Activated CD4-positive, CD25-positive, alpha-beta regulatory T cell treated with anti-CD3 and anti-CD28 coated beads, Interleukin-2, amount 50 U/mL, for 72 hours (primary cell): ENCODE results near the gene SMARCD3.

Experiments used
- DNase-seq: peaks from one replicate; pipeline ENCODE4 v3.0.0; 2021

SMARCD3 gene

DNA sequence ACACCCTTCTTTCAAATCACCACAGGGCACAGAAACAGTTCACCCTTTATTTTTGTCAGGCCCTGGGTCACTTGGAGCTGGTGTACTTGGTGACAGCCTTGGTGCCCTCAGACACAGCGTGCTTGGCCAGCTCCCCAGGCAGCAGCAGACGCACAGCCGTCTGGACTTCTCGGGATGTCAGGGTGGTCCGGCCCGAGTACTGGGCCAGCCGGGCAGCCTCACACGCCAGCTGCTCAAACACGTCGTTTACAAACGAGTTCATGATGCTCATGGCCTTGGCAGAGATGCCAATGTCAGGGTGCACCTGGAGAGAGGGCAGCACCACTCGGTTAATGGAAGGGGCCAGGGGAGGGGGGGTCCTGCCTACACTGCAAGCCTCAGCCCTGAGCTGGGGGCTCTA, 40.7 kb downstream of the SMARCD3 start:
- DNase-seq, result no peak

DNA sequence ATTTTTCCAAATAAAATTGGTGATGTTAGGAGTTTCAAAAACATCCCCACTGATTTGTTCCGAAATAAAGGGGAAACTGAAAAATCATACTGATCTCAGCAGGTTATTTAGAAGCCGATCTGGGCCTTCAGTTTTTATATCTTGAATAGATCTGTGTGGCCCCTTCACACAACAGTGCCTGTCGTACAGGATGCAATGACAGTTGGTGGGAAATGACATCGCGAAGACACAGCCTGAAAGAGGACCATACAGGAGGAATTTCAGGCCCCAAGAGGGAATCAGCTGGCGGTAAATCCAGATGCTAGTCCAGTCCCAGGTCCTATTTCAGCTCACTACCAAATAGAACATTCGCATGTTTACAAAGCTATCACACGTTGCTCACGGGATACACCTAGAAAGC, 41.2 kb downstream of the SMARCD3 start:
- DNase-seq, result no peak

- DNase-seq, result no peak
Observed at GRCh38 chr7:151206914-151207313, 41.6 kb downstream of the SMARCD3 start.

DNA sequence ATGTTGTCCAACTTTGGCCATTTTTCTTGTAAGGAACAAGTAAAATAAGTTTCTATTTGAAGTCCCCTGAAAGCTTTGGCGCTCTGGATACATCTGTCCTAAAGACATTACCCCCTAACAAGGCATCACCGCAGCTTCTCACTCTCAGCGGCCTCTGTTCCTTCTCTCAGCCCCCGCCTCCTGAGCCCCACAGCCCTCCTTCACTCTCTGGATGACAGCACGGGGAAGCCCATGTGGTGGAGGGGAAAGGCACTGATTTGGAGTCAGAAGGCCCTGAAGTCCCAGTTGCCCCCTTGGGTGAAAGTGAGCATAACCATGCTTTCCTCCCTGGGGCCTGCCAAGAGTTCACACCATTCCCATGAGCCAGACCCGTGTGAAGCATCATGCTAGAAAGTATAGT, 42.8 kb downstream of the SMARCD3 start:
- no peak for DNase-seq

- no peak for DNase-seq
Observed at GRCh38 chr7:151204383-151205032, 44.0 kb downstream of the SMARCD3 start.

GRCh38 chr7:151202836-151203235, 45.7 kb downstream of the SMARCD3 start:
- DNase-seq, result no peak

GRCh38 chr7:151201751-151202150, 46.7 kb downstream of the SMARCD3 start:
- DNase-seq, result no peak

- no peak for DNase-seq
Observed at GRCh38 chr7:151201344-151201743, 47.1 kb downstream of the SMARCD3 start.

- DNase-seq, result no peak
Observed at GRCh38 chr7:151198945-151199848, 49.3 kb downstream of the SMARCD3 start.

- no peak for DNase-seq
Observed at GRCh38 chr7:151197932-151198331, 50.6 kb downstream of the SMARCD3 start.

DNA sequence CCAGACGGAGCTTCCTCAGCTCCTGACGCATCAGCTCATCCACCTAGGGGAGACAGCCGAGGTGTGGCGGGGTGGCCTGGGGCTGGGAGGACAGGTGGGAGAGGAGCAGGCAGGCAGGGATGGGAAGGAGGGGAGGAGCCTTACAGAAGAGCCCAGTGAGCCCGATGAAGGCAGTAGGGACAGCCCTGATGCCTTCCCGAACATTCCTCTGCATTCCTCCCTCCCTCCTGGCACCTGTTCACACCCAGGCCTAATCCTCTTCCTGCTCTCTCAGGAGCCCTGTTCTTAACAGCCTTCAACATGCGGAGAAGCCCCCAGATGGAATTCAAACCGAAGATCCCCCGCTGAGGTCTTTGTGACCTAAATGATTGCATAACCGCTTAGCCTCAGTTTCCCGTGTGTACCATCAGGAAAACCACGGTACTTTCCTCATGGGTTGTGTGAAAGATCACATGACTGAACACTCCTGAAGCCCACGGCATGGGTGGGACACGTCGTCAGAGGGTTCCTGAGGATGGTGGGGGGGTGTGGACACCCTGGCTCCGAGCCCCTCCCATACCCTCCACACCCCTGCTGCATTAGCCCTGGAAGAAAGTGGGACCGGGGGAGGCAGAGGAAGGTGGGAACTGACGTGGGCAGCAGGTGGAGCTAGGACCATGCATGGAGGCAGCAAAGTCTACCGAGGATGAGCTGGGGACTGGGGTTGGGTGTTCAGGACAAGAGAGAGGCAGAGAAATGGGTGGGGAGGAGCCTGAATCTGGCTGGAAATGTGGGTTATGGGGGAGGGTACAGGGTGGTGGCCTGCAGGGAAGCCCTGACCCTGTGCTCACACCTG, 52.7 kb downstream of the SMARCD3 start:
- DNase-seq, result no peak

GRCh38 chr7:151194188-151194587, 54.3 kb downstream of the SMARCD3 start:
- no peak for DNase-seq

DNA sequence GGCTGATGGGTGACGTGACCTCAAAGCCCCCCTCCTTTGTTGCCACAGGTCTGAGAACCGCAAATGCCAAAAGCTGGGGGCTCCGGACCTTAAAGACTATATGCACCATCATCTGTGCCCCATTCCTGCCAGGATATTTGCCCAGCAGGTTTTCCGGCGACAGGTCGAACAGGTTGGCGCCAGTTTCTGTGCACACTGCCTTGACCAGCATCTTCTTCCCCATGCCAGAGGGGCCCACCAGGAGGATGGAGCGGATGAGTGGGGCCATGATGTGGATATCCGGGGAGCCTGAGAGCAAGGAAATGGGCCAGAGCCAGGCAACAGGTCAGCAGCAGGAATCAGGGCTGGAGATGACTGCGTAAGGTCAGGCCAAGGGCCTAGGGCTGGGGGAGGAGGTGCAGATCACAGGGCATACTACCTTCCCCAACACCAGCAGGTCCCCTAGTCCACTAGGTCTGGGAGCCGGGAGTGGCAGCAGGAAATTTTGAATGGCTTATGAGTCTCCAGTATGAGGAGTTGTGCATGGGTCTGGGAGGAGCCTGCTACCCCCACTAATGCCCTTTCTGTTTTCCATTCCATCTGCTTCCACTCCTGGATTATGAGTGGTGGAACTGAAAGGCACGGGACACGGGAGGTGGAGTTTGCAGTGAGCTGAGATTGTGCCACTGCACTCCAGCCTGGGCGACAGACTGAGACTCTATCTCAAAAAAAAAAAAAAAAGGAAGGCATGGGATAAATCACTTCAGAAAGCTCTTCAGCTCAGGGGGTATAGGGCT, 55.1 kb downstream of the SMARCD3 start:
- DNase-seq, result no peak

- no peak for DNase-seq
Observed at GRCh38 chr7:151192002-151192539, 56.4 kb downstream of the SMARCD3 start.

GRCh38 chr7:151191544-151191943, 57.0 kb downstream of the SMARCD3 start:
- DNase-seq, result no peak

DNA sequence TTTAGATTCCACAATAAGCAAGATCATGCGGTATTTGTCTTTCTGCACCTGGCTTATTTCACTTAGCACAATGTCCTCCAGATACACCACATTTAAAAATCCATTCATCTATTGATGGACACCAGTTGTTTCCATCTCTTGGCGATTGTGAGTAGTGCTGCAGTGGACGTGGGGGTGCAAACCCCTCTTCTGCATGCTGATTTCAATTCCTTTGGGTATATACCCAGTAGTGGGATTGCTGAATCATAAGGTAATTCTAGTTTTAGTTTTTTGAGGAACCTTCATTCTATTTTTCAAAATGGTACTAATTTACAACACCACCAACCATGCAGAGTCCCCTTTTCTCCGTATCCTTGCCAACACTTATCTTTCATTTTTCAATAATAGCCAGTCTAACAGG, 59.5 kb downstream of the SMARCD3 start:
- DNase-seq, result no peak
